GM12801 (cell line): ENCODE measurements around the gene VWA7.

ENCODE experiments used
- TF ChIP-seq, protein P1 (sequence below): IDR thresholded peaks from one replicate; pipeline ENCODE4 v1.5.1; 2011; ENCODE audit warnings: control low read depth; ENCODE audit not compliant: insufficient read length; ENCODE audit errors: extremely low read depth

VWA7 gene

DNA sequence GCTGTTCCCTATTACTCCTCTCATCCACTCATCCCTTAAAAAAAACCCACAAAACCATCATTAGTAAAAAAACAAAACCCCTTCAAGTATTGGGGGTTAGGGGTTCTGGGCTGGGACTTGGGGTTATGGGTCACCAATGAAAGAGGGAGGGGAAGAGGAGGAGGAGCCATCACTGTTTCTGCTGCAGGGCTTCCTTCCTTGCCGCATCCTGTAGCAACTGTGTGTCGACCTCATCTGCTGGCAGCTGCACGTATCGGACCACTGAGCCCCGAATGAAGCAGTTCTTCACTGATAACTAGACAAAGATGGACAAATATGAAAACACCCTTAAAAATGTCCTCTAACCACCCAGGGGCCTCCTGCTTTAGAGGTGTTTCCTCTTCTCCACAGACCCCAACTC is 20.5 kb upstream of the VWA7 start:
- TF ChIP-seq, protein P1, sequence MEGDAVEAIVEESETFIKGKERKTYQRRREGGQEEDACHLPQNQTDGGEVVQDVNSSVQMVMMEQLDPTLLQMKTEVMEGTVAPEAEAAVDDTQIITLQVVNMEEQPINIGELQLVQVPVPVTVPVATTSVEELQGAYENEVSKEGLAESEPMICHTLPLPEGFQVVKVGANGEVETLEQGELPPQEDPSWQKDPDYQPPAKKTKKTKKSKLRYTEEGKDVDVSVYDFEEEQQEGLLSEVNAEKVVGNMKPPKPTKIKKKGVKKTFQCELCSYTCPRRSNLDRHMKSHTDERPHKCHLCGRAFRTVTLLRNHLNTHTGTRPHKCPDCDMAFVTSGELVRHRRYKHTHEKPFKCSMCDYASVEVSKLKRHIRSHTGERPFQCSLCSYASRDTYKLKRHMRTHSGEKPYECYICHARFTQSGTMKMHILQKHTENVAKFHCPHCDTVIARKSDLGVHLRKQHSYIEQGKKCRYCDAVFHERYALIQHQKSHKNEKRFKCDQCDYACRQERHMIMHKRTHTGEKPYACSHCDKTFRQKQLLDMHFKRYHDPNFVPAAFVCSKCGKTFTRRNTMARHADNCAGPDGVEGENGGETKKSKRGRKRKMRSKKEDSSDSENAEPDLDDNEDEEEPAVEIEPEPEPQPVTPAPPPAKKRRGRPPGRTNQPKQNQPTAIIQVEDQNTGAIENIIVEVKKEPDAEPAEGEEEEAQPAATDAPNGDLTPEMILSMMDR = no peak

DNA sequence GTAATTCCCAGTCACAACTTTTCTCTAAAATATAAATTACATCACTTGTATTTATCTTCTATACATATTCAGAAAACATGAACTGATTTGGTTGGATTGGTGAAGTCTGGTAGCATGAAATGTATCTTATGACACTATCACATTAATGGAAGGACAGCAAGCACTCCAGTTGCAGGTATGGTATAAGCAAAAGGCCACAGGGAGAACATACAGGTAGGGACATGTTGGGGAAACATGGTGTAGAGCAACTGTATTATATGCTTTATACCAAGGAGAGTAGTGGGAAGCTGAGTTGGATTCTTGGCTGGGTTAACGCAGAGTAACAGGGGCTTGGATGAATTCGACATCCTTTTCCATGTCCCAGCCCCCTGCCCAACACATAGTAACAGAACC is 19.9 kb upstream of the VWA7 start:
- TF ChIP-seq, protein P1 = no peak

DNA sequence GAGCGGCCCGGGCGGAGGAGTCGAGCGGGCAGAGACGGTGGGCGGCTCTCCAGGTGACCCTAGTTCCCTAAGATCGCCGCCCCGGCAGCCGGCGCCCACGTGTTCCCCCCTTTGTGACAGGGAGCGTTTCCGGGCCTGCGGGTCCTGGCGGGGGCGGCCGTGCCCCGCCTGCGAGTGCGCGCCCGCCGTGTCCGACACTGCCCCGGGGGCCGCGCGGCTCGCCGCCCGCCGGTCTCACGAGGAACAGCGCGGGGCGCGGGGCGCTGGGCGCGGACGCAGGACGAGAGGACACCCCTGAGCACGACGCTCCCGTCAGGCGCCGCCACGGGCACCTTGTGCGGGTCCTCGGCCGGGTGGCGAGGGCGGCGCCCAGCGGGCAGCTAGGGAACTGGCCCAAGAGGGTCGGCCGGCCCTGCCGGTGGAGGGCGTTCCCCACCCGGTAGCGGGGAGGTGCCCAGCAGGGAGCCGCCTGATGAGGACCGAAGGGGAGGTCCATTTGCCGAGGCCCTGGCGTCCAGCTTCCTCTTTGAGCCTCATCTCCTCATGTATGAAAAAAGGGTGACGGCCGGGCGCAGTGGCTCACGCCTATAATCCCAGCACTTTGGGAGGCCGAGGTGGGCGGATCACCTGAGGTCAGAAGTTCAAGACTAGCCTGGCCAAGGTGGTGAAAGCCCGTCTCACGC is 18.6 kb upstream of the VWA7 start, which contains the start of gene VARS1:
TSS of gene VARS1 (minus strand) at position 137 of the 683 bp plus-strand sequence. CDS start 535 bp downstream, outside the sequence.
- TF ChIP-seq, protein P1 = no peak

DNA sequence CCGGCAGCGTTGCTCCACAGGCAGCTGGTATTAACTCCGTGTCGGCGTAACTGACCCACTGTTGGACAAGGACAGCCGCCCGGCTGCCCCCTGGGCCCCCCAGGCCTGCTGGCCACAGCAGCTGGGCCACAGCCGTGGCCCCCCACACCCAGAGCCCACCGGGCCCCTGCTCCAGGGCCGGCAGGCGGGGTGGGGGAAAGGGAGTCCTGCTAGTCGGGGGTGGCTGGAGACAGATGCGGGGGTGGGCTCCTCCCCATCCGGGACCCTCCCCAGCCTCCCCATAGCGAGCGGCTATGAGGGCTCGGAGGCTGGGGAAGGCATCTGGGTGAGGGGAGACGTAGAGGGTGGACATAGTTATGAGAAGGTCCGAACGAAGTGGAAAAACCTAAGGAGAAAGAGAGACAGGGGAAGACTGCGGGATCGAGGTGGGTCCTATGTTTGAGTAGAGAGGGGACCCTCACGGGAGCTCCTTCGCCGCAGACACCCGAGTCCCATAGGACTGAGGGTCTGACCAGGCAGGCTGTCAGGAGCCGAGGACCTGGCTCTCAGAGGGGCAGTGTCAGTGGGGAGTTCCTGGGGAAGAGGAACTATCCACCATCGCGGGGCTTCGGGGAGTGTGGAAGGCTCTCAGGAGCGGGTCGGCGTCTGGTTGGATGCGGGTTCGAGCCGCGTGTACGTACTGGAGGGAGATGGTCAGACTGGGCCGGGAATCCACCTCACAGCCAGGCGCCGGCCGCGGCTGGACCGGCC is 17.9 kb upstream of the VWA7 start:
- TF ChIP-seq, protein P1 = no peak

DNA sequence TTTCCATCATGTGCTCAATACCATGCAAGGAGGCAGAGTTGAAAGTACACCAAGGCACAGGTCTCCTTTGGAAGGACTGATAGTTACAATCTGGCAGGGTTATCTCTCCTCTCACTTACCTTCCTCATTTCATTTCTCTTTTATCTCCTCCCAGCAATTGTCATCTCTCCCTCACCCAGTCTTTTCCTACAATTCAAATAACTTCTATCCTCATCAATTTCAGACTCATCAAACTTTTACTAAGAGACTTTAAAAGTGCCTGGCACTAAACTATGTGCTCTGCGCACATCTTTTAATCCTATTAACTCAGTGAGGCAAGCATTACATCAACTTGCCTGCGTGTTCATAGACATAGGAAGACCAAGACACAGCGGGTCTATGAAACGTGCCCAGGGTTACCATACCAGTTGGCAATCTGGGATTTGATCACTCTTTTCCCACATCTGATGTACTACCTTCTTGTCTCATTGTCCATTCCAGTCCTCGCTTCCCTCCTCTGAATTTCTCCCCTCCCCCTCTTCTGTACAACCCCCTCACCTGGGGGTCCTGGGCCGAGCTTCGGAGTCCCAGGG is 17.3 kb upstream of the VWA7 start:
- TF ChIP-seq, protein P1 = no peak

DNA sequence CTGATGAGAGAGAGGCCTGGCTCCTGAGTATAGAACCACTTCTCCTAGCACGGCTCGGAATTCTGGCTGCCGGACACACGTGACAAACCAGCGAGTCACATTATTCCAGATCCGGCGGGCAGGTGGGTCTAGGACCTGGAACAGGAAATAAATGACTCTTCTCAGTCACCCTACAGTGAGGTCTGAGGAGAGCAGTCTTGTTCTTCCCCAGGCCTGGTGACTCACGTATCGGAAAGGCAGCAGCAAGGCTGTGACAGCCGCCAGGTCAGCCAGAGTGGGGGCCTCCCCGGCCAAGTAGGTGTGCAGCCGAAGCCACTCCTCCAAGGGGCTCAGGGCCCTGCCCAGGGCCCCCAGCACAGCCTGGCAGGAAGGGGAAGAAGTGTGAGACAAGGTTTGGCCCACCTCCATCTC is 15.6 kb upstream of the VWA7 start:
- TF ChIP-seq, protein P1 = no peak

DNA sequence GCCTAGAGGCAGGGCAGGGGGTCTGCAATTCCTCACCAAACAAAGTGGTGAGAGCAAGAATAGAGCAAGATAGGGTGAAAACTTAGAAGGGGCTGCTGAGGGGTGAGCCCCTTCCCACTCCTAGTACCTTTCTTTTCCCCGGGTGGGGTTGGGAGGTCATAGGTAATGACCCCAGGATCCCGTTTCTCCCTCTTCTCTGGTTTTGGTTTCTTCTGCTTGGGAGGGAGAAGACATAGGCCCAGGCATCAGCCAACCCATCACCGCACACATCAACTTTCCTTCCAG is 14.9 kb upstream of the VWA7 start:
- TF ChIP-seq, protein P1 = no peak
